KMS-11 (cell line): Measurements from ENCODE around the gene ZBTB7C.

Experiments
- H2AFZ ChIP-seq: fragments of 200-600 bp; sonication (generic); 2 replicates; pipeline ENCODE4 v1.6.1; 2016; ENCODE audit warnings: antibody characterized with exemption, mixed run types, low read depth
- H3K27ac ChIP-seq: fragments of 200-600 bp; sonication (generic); 2 replicates; pipeline ENCODE4 v1.6.1; 2016; ENCODE audit warnings: mild to moderate bottlenecking, mixed run types
- H3K27me3 ChIP-seq: fragments of 200-600 bp; sonication (generic); 2 replicates; pipeline ENCODE4 v1.6.1; 2017; ENCODE audit warnings: mild to moderate bottlenecking, low read depth, mixed run types, moderate library complexity; ENCODE audit not compliant: insufficient read depth
- H3K36me3 ChIP-seq: fragments of 200-600 bp; sonication (generic); 2 replicates; pipeline ENCODE4 v1.6.1; 2017; ENCODE audit warnings: mild to moderate bottlenecking, mixed run types; ENCODE audit not compliant: insufficient read depth
- H3K4me1 ChIP-seq: fragments of 200-600 bp; sonication (generic); 2 replicates; pipeline ENCODE4 v1.6.1; 2016; ENCODE audit warnings: mild to moderate bottlenecking, low read depth, mixed run types; ENCODE audit not compliant: poor library complexity, severe bottlenecking
- H3K4me2 ChIP-seq: fragments of 200-600 bp; sonication (generic); 2 replicates; pipeline ENCODE4 v1.7.0; 2016; ENCODE audit warnings: mild to moderate bottlenecking, mixed run types
- H3K4me3 ChIP-seq: fragments of 200-600 bp; sonication (generic); IDR thresholded peaks from 2 replicates; pipeline ENCODE4 v1.6.1; 2017; ENCODE audit warnings: low read depth, low read length, mixed read lengths; ENCODE audit not compliant: insufficient read depth
- H3K79me2 ChIP-seq: fragments of 200-600 bp; sonication (generic); 2 replicates; pipeline ENCODE4 v1.6.1; 2016; ENCODE audit warnings: low read depth, mixed run types; ENCODE audit not compliant: insufficient read depth
- H3K9ac ChIP-seq: fragments of 200-600 bp; sonication (generic); 2 replicates; pipeline ENCODE4 v1.6.1; 2016; ENCODE audit warnings: mild to moderate bottlenecking, mixed run types
- H4K20me1 ChIP-seq: fragments of 200-600 bp; sonication (generic); 2 replicates; pipeline ENCODE4 v1.6.1; 2016; ENCODE audit warnings: mild to moderate bottlenecking, mixed run types; ENCODE audit not compliant: insufficient read depth
- TF ChIP-seq, protein P1 (sequence below): fragments of 200-600 bp; sonication (generic); conservative IDR thresholded peaks from 2 replicates; pipeline ENCODE4 v1.6.1; 2017; ENCODE audit warnings: low read depth, mild to moderate bottlenecking, antibody characterized with exemption, low read length, moderate library complexity, mixed read lengths

The ZBTB7C gene

DNA sequence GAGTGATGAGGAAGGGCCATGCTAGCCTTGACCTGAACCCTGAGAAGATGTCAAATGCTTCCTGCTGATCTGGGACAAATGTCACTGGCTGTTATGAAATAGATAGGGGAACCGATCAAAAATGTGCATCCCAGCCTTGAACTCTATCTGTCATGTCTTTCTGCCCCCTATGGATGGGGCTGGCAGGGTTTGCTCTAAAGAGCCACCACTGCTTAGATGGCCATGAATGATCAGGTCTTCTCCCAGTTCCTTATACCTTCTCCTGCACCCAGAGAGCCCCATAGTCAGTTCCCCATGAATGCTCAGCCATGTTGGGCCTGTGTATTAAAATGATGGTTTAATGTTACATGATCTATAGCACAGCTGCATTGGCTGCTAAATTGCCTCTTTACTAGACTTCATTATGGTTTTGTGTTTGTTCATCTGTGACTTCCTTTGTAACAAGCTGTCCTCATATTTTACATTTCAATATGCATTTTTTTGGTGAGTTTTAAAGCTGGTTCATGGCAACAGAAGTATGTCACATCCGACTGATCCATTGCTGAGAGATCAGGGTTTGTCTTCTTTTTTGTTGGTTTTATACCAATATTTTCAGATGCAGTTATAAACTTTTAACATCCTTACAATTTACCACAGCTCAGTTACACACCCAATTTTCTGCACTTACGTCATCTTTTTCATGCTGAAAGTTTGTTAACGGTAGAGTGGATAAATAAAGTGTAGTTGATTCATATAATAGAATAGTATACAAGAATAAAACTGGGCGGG is 422.4 kb downstream of the ZBTB7C start:
- H3K27ac ChIP-seq = no peak overlapping the region
- TF ChIP-seq, protein P1, sequence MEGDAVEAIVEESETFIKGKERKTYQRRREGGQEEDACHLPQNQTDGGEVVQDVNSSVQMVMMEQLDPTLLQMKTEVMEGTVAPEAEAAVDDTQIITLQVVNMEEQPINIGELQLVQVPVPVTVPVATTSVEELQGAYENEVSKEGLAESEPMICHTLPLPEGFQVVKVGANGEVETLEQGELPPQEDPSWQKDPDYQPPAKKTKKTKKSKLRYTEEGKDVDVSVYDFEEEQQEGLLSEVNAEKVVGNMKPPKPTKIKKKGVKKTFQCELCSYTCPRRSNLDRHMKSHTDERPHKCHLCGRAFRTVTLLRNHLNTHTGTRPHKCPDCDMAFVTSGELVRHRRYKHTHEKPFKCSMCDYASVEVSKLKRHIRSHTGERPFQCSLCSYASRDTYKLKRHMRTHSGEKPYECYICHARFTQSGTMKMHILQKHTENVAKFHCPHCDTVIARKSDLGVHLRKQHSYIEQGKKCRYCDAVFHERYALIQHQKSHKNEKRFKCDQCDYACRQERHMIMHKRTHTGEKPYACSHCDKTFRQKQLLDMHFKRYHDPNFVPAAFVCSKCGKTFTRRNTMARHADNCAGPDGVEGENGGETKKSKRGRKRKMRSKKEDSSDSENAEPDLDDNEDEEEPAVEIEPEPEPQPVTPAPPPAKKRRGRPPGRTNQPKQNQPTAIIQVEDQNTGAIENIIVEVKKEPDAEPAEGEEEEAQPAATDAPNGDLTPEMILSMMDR = no peak

DNA sequence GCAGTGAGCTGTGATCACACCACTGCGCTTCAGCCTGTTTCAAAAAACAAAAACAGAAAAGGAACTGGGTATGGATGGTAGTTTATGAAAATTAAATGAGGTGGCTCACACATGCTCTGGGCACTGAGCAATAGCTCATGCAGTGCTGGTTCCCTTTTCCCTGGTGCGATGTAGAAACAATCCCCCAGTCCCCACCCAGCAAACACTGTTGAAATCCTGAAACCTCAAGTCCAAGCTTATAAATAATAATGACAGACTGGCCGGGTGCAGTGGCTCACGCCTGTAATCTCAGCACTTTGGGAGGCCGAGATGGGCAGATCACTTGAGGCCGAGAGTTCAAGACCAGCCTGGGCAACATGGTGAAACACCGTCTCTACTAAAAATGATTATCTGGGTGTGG is 423.3 kb downstream of the ZBTB7C start:
- Histone ChIP-seq H3K27me3 (no peaks in the 10 kb centered on the region), H3K4me2 (no peak overlapping the region), H3K27ac (no peak overlapping the region), H3K4me1 (no peaks in the 10 kb centered on the region), H2AFZ (no peak overlapping the region), H4K20me1 (no peaks in the 10 kb centered on the region), H3K79me2 (no peaks in the 10 kb centered on the region), H3K9ac (no peak overlapping the region), H3K4me3 (no peak overlapping the region), H3K36me3 (no peaks in the 10 kb centered on the region)
- TF ChIP-seq, protein P1 = no peak

More for the DNA sequence above, 422.4 kb downstream of the ZBTB7C start:
- H3K27me3 ChIP-seq = no peaks in the 10 kb centered on the region
- H3K4me3 ChIP-seq = no peak overlapping the region
- no peak overlapping the region for H3K4me2 ChIP-seq
- no peak overlapping the region for H3K9ac ChIP-seq
- H2AFZ ChIP-seq = no peak overlapping the region
- no peaks in the 10 kb centered on the region for H4K20me1 ChIP-seq
- no peaks in the 10 kb centered on the region for H3K4me1 ChIP-seq
- H3K79me2 ChIP-seq = no peaks in the 10 kb centered on the region
- H3K36me3 ChIP-seq = no peaks in the 10 kb centered on the region

DNA sequence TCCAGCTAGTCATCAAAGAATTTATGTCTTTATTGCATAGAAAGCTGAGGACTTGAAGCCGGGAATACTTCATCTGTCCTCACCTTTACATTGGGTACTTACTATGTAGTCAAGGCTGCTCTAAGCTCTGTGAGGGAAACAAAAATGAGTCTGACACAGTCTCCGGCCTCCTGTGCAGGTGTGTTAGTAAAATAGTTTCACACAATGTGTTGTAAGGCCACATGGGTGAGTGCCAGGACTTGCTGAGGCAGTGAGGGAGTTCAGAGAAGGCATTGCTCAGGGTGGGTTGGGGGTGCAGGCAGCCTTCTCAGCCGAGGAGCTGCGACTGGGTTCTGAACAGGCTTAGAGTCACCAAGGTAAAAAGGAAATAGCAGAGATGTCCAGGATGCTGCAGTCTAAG is 424.2 kb downstream of the ZBTB7C start:
- no peaks in the 10 kb centered on the region for H3K36me3 ChIP-seq
- no peak overlapping the region for H3K9ac ChIP-seq
- no peaks in the 10 kb centered on the region for H3K4me1 ChIP-seq
- TF ChIP-seq, protein P1 = no peak
- no peak overlapping the region for H3K27ac ChIP-seq
- no peaks in the 10 kb centered on the region for H4K20me1 ChIP-seq
- no peaks in the 10 kb centered on the region for H3K27me3 ChIP-seq
- no peak overlapping the region for H3K4me2 ChIP-seq
- no peak overlapping the region for H2AFZ ChIP-seq
- no peaks in the 10 kb centered on the region for H3K79me2 ChIP-seq
- no peak overlapping the region for H3K4me3 ChIP-seq

DNA sequence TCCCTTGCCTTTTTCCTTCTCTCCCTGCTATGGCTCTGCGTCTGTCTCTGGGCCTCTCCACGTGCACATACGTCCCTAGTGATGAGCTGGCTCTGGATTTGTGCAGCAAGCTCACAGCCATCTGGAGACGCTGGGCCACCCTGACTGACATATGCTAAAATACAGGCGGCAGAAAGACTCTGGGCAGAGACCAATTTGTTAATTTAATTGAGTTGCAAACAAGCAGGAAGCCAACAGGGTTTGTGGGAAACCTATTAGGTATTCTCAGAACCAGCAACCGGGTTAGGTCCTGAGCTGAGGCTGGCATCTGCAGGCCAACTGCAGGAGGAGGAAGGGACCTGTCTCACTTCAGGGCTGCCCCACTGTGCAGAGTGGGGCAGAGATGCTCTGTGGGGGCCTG is 425.2 kb downstream of the ZBTB7C start:
- Histone ChIP-seq H3K27ac (no peak overlapping the region), H3K36me3 (no peaks in the 10 kb centered on the region), H3K4me3 (no peak overlapping the region), H3K79me2 (no peaks in the 10 kb centered on the region), H3K27me3 (no peaks in the 10 kb centered on the region), H4K20me1 (no peaks in the 10 kb centered on the region), H3K9ac (no peak overlapping the region), H3K4me2 (no peak overlapping the region), H3K4me1 (no peaks in the 10 kb centered on the region), H2AFZ (no peak overlapping the region)
- TF ChIP-seq, protein P1 = no peak
